Activated CD4-positive, alpha-beta T cell treated with anti-CD3 and anti-CD28 coated beads, Interleukin-10, Interleukin-2, amounts not matched to agents 100 ng/mL and 50 ng/mL, durations not matched to agents 16 hours and 8 hours (primary cell): ENCODE data around the gene NEURL1.
A peak's percentile ranks its signal among the peaks of the same experiment; 100 is the strongest.

Source experiments
- DNase-seq: peaks from one replicate; pipeline ENCODE4 v3.0.0-alpha.2; 2020

The NEURL1 gene

DNA sequence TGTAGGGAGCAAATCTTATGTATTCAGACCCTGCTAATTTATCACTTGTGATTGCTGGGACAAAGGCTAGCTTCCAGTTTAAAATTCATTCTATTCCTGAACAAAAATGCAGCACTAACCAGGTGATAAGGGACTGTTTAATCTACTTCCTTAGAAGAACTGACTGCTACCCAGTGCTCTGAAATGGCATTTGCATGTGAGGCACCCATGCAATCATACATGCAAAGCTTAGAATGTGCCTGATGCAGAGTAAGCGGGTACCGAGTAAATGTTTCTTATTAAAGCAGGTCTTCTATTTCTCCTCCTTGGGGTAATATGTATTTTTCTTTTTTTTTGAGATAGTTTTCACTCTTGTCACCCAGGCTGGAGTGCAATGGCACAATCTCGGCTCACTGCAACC lies 54.5 kb downstream of the NEURL1 start:
- no peak for DNase-seq

- DNase-seq = no peak
These were observed 55.3 kb downstream of the NEURL1 start for GRCh38 chr10:103548581-103549348.

DNA sequence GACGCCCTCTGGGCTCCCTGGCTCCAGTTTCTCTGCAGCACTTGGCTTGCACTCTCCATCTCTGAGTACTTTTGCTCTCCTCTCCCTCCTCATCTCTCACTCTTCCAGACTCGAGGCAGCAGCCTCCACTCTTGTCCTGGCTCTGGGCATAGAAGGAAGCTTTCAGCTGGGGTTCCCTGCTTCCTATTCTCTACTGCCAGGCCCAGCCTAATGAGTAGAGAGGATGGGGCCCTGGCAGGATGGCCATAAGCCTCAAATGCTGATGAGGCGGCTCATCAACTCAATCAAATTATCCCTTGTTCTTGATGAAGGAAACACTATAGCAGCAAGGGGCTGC lies 55.8 kb downstream of the NEURL1 start:
- no peak for DNase-seq

- DNase-seq = no peak
These were observed 56.7 kb downstream of the NEURL1 start for GRCh38 chr10:103550229-103550628.

DNA sequence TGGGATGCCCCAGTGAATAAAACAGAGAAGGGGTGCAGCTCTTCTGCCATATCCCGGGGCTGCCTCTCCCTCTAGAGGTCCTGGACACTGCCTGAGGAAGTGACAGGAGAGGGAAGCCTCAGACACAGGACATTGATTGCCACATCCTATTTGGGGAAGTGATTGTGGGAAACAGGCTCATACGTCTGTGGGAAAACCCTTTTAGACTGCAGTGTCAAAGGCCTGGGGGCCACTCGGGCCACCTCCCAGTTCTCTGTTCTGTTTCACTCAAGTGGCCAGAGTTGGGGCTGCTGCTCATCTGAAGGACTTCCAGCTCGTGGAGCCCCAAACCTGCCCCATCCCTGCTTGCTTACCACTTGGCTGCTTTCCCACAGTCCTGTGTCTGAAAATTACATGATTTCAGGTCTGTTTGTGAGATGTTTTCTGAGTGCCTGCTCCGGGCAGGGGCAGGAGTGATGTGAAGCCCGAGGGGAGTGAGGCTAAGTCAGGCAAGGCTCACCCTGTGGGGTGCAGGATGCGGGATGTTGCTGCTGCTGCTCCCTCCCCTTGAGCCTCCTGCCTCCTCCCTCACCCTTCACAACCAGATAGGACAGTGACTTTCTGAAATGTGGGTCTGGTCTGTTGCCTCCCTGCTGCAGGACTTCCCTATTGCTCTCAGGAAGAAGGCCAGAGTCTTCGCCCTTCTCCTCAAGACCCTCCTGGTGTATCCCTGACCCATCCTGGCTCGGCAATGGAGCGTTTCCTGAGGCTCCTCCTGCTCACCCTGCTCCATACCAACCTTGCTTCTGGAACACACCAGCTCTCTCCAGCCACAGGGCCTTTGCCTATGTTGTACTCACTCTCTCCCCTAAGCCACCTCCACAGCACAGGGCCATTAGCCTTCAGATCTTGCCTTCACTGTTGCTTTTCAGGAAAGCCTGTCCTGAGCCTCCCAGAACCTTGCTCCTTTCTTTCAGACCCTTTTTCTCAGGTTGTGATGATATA lies 58.4 kb downstream of the NEURL1 start:
- no peak for DNase-seq

DNA sequence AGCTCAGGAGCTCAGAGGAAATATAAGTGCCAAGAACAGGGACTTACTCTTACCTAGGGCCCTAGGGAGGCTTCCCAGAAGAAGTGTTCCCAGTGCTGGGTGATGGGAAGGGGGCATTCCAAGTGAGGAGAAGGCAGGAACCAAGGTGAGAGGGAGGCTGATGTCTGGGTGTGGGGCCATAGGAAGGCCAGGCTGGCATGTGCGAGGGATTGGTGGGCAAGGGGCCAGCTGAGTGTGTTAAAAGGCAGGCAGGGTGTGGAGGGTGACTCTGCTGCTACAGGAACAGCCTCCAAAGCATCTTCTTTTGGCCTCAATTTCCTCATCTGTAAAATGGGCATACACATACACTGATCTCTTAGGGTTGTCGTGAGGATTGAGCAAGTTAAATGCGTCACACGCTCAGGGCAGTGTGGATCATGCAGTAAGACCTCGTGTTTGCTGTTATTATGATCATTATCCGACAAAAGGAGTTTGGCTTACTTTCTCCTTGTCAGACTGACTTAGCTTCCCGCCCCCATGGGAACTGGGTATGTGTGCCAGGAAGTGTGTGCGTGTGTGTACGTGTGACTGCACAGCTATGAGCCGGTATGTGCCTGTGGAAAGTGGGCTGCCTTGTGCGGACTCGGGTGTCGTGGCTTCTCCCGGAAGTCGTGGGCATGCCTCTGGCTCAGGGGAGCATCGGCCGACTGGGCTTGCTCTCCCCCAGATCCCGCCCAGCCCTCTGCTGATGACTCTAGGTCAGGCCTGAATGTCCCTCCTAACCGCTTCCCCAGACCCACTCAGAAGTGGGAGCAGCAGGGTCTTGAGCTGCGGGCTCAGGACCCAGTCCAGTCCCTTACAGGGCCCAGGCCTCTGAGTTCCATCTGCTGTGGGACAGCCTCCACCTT lies 59.6 kb downstream of the NEURL1 start:
- DNase-seq = no peak

DNA sequence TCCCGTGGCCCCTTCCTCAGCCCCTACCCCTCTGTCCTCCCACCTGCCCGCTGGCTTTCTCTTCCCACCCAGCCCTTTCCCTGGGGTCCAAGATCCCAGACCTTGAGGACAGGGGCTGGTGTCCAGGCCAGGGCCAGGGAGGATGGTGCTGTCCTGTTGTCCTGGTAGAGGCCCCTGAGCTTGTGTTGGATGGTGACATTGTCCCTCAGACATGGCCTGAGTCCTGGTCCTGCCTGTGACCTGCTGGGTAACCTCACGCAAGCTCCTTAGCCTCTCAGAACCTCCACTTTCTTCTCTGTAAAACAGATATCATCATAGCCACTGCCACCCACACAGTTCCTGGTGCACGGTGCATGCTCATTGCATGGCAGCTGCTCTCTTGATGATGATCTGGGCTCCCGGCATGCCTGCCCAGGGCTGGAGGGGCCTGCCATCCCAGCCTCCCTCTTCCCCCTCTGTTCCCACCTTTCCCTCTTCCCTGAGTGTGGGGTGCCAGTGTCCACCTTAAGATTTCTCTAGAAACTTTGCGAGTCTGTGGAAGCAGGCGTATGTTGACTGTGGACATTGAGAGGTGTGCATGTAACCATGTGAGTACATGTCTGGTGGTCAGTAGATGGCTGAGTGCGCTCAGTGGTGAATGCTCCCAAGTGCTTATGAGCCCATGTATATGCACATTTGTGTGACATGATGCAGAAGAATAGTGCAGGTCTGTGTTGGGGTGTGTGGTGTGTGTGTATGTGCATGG lies 60.4 kb downstream of the NEURL1 start:
- peak; percentile 34 for DNase-seq

DNA sequence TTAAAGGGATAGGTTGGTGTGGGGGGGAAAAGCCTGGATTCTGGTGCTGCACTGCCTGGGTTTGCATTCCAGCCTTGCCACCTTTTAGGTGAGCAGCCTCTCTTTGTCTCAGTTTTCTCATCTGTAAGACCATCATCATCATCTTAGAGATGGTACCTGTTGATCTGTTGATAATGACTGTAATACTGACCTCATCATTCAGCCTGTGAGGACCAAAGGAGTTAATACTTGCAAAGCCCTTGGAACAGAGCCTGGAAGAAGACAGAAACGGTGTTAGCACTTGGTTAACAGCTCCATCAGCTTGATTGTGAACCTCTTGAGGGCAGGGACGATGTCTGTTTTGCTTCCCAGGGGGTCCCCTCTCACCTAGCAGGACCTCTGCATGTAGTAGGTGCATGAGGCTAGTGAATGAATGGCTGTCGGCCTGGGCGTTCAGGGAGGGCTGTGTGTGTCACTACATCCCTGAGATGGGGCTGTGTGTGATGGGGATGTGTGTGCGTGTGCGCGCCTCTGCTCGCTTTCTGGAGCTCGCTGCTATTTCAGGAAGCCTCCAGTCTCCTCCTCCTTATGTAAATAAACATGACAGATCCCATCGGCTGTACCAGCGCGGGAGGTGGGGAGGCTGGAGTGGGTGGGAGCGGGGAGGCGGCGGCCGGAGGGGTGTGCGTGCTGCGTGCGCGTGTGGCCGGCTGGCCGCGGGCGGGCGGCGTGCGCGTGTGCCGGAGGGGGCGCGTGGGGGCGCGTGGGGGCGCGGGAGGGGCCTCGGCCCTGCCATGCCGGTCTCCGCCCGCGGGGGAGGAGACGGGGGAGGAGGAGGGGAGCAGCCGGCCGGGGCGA lies 61.2 kb downstream of the NEURL1 start:
- no peak for DNase-seq

DNA sequence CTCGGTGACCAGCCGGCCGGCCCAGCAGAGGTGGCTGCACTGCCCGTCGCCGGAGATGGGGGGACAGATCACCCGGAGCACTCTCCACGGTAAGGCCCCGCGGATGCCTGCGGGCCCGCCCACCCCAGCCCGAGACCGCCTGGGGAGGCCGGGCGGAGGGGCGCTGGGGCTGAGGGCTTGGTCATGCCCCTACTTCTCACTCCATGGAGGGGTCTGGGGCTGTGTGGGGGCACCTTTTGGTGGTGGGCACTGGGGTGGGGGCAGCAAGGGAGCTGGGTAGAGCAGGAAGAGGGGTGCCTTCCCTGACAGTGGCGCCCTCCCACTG lies 61.8 kb downstream of the NEURL1 start:
- no peak for DNase-seq

GRCh38 chr10:103555712-103556111 lies 62.2 kb downstream of the NEURL1 start:
- DNase-seq = no peak

DNA sequence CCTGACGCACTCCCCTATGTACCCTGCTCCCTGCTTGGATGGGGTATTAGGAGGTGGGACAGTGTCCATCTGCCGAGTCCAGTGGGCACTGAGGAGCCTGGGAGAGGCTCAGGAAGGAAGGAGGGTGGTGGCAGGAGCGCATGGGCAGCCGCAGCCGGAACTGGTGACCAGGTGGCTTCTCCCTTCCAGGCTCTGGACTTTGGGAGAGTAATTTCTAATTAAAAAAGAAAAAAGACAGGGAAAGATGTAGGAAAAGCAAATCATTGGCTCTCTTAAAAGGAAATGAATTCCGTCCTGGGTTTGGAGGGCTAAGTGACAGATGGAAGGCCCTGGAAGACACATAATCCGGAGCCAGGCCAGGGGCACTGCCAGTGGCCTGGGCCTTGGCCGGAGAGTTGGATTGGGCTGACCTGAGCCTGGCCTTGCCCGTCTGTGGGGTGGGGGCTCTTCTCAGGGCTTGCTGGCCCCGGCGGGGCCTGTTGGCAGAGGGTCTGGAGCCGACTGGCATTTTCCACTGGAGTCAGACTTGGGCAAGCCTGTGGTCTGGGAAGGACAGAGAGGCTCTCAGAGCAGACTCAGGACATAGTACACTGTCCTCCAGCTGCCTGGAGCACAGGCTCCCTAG lies 63.0 kb downstream of the NEURL1 start:
- no peak for DNase-seq

DNA sequence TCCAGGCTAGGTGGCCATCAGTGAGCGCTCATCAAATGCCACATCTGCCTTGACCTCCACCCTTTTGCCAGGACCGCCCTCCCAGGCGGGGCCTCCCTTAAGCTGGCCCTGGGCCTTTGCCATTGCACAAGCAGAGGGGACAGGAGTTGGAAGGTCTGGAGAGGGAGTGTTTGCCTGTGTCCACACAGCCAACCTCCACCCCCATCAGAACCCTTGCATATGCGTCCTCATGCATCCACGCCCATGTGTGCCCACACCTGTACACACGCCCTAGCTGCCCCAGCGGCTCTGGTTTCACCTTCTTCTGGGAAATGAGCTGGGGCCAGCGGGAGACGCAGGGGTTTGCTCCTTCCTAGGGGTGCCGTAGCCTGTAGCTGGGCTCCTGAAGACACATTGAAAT lies 64.0 kb downstream of the NEURL1 start:
- DNase-seq = no peak

DNA sequence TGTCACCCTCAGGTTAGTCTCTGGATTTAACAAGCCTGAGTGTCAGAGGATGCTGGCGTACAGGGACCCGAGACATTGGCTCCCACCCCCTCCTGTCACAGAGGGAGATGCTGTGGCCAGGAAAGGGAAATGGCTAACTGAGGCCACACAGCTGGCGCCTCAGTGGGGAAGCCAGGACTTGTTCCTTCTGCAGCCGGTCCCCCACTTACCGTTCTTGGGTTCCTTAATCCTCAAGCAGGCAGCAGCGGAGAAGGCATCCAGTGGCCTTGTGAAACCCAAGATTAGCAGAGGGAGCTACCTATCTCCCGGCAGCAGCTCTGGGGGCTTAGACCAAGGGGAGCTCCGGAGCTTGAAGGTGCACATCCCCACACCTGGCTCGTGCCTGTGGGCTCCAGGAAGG lies 65.4 kb downstream of the NEURL1 start:
- no peak for DNase-seq

DNA sequence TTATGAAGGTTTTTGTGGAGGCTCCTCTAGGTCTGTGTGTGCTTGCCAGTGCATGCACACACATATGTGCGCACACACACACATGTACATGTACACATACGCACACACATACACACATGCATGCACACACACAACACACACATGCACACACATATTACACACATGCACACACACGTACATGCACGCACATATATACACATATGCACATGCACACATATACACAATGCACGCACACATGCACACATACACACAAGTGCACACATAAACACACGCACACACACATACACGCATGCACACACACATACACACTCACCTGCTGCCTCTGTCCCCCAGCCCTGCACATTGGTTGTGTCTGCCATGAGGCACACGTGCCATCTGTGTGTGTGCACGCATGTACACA lies 66.3 kb downstream of the NEURL1 start:
- no peak for DNase-seq

- no peak for DNase-seq
These were observed 67.4 kb downstream of the NEURL1 start for GRCh38 chr10:103560886-103561285.

- DNase-seq = no peak
These were observed 68.9 kb downstream of the NEURL1 start for GRCh38 chr10:103562383-103562782.

DNA sequence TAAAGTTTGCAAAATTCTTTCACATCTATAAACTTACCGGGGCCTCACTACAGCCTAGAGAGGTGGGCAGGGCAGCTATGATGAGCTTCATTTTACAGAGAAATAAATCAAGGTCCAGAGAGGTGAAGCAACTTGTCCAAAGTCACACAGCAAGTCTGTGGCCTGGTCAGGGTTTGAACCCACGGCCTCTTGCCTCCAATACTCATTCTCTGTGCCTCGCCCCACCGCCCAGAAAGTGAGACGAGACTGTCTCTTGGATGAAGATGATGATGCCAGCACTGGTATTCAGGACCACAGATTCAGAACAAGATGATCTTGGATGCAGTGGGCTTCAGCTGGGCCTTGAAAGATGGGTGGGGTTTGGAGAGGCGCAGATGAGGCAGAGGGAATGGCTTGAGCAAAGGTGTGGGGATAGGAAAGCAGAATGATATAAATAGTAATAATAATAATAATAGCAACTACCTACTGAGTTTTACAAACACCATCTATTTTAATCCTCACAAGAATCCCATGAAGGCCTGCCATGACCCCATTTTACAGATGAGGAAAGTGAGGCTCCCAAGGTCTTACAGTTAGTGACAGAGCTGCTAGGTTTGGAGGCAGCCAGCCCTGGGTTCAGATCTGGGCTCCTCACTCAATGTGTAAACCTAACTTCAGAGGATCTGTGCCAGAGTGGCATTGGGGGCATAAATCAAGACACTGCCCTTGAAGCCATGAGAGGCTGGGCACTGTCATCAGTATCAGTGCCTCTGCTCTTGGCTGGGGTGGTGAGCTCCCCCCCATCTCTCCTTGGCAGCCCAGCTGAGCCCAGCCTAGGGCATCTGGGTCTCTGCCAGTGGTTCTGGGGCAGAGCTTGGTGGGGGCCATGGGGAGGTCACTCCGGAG lies 70.0 kb downstream of the NEURL1 start:
- DNase-seq = no peak

DNA sequence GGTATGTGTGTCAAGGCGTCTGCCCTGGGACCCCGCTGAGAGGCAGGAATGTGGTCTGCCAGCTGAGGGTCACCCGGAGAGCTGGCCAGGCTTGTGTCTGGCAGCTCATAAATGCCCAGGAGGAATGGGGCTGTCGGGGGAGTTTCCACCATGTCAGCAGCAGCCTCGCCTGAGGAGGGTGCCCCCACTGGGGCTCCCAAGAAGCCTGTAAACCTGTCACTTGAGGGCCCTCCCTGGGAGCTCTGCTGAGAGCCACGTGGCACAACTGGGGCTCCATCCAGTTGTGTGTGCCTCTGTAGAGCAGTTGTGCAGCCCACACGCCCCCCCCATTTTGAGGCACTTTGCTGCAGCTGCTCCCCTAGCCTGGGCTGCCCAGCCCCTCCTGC lies 70.6 kb downstream of the NEURL1 start:
- DNase-seq = no peak

GRCh38 chr10:103564776-103565520 lies 71.4 kb downstream of the NEURL1 start:
- peak; percentile 55 for DNase-seq
